K562 (cell line): ENCODE measurements around the gene SH3GLB2. TPM values are rescaled to one million over a fixed set of nuclear protein-coding genes. Genes with fewer than 3 reads are reported as not detected.

Source experiments
- CGGBP1 ChIP-seq: fragments of 250-450 bp; sonication (Bioruptor Pico); IDR thresholded peaks from 2 replicates; pipeline ENCODE4 v1.9.0; 2021; ENCODE audit warnings: mild to moderate bottlenecking
- DEAF1 ChIP-seq: fragments of 450-650 bp; formaldehyde crosslinking; IDR thresholded peaks from 2 replicates; pipeline ENCODE4 v1.4.0; 2020; ENCODE audit warnings: mild to moderate bottlenecking, moderate library complexity
- HDGF ChIP-seq: fragments of 450-650 bp; IDR thresholded peaks from 2 replicates; pipeline ENCODE4 v1.6.1; 2016
- SIRT6 ChIP-seq: IDR thresholded peaks from one replicate; pipeline ENCODE4 v1.6.1; 2012; ENCODE audit warnings: low read depth, mild to moderate bottlenecking, control low read depth, inconsistent platforms, low read length, moderate library complexity
- STAG1 ChIP-seq: sonication (generic); formaldehyde crosslinking; IDR thresholded peaks from 2 replicates; pipeline ENCODE4 v1.5.0; 2020; ENCODE audit warnings: missing genetic modification reagents, borderline replicate concordance
- TFAP4 ChIP-seq: sonication (generic); formaldehyde crosslinking; IDR thresholded peaks from 2 replicates; pipeline ENCODE4 v1.8.0; 2022; ENCODE audit warnings: missing genetic modification reagents, mild to moderate bottlenecking, moderate library complexity, borderline replicate concordance
- U2AF1 ChIP-seq: fragments of 200-400 bp; formaldehyde crosslinking; optimal IDR thresholded peaks from 2 replicates; pipeline ENCODE3; 2017; ENCODE audit warnings: mild to moderate bottlenecking, low read depth, low read length, moderate library complexity
- USF2 ChIP-seq: sonication (generic); formaldehyde crosslinking; IDR thresholded peaks from 2 replicates; pipeline ENCODE4 v1.5.0; 2020; ENCODE audit warnings: missing genetic modification reagents
- ZBTB2 ChIP-seq: fragments of 450-650 bp; IDR thresholded peaks from 2 replicates; pipeline ENCODE4 v1.6.1; 2016; ENCODE audit warnings: antibody characterized with exemption
- polyA plus RNA-seq, 8 experiments: library from polyadenylated mRNA; depleted of rRNA in 4 of 8; stranded (reverse) in 5 of 8; unstranded in 3 of 8; fragments of >200 nt; fragmentation: Nextera tagmentation in 2 of 8; fragmentation: Illumina TruSeq in 1 of 8; extraction: Ambion mirVana in 2 of 8; extraction: Trizol in 1 of 8; gene quantifications; 2 replicates each; pipeline versions ENCODE4 v1.2.1 to v1.2.3, GENCODE V29; 2011 to 2014; ENCODE audit warnings: inconsistent platforms in 1 of 8, missing spikeins in 1 of 8
- total RNA-seq, 7 experiments: library from RNA; depleted of rRNA in 6 of 7; stranded (reverse); fragments of >200 nt in 6 of 7; fragmentation: Illumina TruSeq in 2 of 7; extraction: Trizol in 2 of 7; gene quantifications; 2 replicates each; pipeline versions ENCODE4 v1.2.1 to v1.2.3, GENCODE V29; 2011 to 2021; ENCODE audit warnings: low replicate concordance in 1 of 7

Gene SH3GLB2
- total and polyA plus RNA-seq, 9 of the 15 experiments (the other 6 are each of a cell fraction or from before 2014, with no cell fraction given) = 0.20 to 118 (median 58.8) TPM

GRCh38 chr9:129026442-129027223 is 1.5 kb downstream of the SH3GLB2 start (continued):
- TF ChIP-seq DEAF1 (no peak), SIRT6 (no peak), HDGF (no peak), STAG1 (CRISPR knock-in tag) (0 out of 2 replicates have a peak, but pooled peaks have one; percentile 12), CGGBP1 (CRISPR knock-in tag) (no peak), USF2 (peak; percentile 37; the same call in 1 of the 2 replicates), TFAP4 (CRISPR knock-in tag) (0 out of 2 replicates have a peak, but pooled peaks have one; percentile 20), U2AF1 (no peak), ZBTB2 (no peak)
- TF ChIP-seq, all 486 proteins: peak for 11
